GM12891 (cell line): ENCODE results near the gene PCCA.

Source experiments
- DNase-seq: peaks from one replicate; pipeline ENCODE4 v3.0.0; 2011; ENCODE audit warnings: low spot score; ENCODE audit not compliant: insufficient read length
- FAIRE-seq: peaks from 2 replicates; lab custom pipeline; 2011; peaks lifted over from hg19 to GRCh38; lab: Jason Lieb, UNC
- PAX5 ChIP-seq: IDR thresholded peaks from 2 replicates; pipeline ENCODE4 v1.6.1; 2011; ENCODE audit warnings: low read length, moderate library complexity, mild to moderate bottlenecking; ENCODE audit not compliant: insufficient read depth, severe bottlenecking
- POLR2A ChIP-seq: IDR thresholded peaks from 2 replicates; pipeline ENCODE4 v1.6.1; 2011; ENCODE audit warnings: low read depth, low read length, control low read depth
- POLR2AphosphoS5 ChIP-seq: IDR thresholded peaks from 2 replicates; pipeline ENCODE4 v1.6.1; 2011; ENCODE audit warnings: low read depth, low read length, control low read depth
- POU2F2 ChIP-seq: IDR thresholded peaks from 2 replicates; pipeline ENCODE4 v1.6.1; 2011; ENCODE audit warnings: low read depth, mild to moderate bottlenecking, control low read depth, low read length, moderate library complexity
- SPI1 ChIP-seq: IDR thresholded peaks from 2 replicates; pipeline ENCODE4 v1.6.1; 2011; ENCODE audit warnings: low read depth, low read length, control low read depth
- TAF1 ChIP-seq: IDR thresholded peaks from 2 replicates; pipeline ENCODE4 v1.6.1; 2011; ENCODE audit warnings: low read depth, low read length, control low read depth

Gene PCCA

DNA sequence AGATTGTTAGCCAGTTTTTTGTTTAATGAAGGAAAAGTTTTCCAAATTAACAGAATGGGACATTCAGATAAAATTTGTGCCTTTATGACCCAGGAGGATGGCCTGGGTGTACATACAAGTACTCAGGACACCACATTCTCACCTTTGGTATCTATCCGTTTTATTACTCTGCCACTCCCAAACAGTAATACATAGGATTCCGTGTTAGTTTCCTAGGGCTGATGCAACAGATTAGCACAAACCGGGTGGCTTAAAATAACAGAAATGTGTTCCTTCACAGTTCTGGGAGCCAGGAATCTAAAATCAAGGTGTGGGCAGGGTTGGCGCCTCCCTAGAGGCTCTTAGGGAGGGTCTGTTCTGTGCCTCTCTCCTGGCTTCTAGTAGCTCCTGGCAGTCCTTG is 369.8 kb downstream of the PCCA start:
- TF ChIP-seq PAX5 (no peak), TAF1 (no peak), POLR2A (no peak), SPI1 (no peak), POLR2AphosphoS5 (no peak), POU2F2 (no peak)
- DNase-seq (no peak), FAIRE-seq (no peak)

DNA sequence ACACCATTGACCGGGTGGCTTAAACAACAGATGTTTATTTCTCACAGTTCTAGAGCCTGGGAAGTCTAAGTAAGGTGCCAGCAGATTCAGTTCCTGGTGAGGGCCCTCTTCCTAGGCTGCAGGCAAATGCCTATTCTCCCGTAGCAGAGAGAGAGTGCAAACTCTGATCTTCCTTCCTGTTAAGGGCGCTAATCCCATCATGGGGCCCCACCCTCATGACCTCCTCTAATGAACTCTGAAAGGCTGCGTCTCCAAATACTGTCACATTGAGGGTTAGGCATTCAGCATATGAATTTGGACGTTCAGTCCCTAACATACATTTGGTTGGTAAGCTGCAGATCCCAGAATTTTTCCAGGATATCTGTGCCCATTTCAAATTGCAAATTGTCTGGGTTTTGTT is 370.9 kb downstream of the PCCA start:
- FAIRE-seq = no peak
- TF ChIP-seq TAF1 = no peak
- TF ChIP-seq SPI1 = no peak
- no peak for TF ChIP-seq PAX5
- no peak for TF ChIP-seq POU2F2
- TF ChIP-seq POLR2A = no peak
- TF ChIP-seq POLR2AphosphoS5 = no peak
- DNase-seq = no peak

- no peak for FAIRE-seq
- TF ChIP-seq PAX5 (no peak), POU2F2 (no peak), POLR2AphosphoS5 (no peak), TAF1 (no peak), POLR2A (no peak), SPI1 (no peak)
- DNase-seq = no peak
Observed at GRCh38 chr13:100460266-100460665, 371.4 kb downstream of the PCCA start.

DNA sequence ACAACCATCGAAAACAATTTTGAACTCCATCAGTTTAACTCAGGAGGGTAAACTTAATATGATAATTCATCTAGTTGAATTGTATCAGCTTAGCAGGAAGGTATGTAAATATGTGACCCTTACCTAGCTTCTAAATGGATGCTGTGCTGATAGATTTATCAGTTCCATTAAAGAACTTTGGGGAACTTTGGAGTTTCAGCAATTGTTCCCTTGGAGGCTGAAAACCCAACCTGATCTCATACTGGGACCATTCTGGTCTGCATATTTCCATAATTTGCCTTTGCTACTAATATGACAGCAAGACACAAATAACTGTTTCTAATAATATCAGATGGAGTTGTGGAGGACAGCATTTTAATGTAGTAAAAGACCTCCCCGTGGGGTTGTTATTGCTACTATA is 371.9 kb downstream of the PCCA start:
- FAIRE-seq (no peak), DNase-seq (no peak)
- no peak for TF ChIP-seq TAF1
- no peak for TF ChIP-seq PAX5
- TF ChIP-seq POLR2A = no peak
- TF ChIP-seq POU2F2 = no peak
- TF ChIP-seq SPI1 = no peak
- no peak for TF ChIP-seq POLR2AphosphoS5

DNA sequence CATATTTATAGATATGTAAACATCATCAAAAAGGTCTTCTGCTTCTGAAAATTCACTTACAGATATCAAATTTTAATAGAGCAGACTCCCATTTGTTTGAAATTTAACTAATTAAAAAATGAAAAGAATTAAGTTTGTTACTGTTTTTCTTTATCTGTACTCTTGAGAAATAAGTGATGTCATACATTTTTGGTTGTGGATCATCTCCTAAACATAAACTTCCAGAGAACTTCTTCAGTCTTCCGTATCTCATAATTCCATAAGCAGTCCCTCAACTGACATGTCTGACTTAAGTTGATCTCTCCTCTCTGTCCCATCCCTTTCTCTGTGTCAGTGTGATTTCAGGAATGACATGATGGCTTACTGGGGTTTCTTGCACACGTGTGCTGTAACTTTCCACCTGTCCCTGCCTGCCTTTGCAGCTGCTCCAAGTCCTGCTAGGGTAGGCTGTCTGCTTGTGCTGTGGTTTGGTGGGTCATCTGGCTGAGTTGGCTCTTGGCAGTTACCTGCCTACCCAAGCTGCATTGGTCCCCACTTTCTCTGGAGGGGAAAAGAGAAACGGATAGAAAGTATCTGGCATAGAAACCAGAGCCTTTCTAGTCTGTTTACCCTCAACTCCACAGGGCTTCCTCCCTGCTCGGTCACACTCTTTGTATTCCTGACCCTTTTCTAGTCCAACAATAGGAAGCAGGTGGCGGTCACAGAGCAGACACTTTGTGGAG is 372.6 kb downstream of the PCCA start:
- DNase-seq (no peak), FAIRE-seq (no peak)
- TF ChIP-seq POU2F2 (no peak), SPI1 (no peak), TAF1 (no peak)

DNA sequence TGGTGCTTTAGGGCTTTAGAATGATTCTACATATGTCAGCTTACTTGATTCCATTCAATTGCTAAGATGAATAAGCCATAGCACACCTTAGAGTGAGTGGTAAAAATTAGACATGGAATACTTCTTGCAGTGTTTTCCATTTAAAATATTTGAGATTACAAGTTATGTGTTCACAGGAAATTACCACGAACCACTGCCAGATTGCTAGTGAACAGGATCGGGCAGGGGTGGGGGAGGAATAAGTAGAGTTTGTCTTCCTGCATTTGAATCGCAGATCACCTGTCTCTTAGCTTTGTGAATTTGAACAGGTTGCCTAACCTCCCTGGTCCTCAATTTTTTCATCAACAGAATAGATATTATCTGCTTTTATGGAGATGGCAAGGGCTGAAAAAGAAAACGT is 375.1 kb downstream of the PCCA start:
- DNase-seq (no peak), FAIRE-seq (no peak)
- no peak for TF ChIP-seq POLR2AphosphoS5
- no peak for TF ChIP-seq SPI1
- no peak for TF ChIP-seq POU2F2
- TF ChIP-seq POLR2A = no peak
- TF ChIP-seq TAF1 = no peak
- TF ChIP-seq PAX5 = no peak

DNA sequence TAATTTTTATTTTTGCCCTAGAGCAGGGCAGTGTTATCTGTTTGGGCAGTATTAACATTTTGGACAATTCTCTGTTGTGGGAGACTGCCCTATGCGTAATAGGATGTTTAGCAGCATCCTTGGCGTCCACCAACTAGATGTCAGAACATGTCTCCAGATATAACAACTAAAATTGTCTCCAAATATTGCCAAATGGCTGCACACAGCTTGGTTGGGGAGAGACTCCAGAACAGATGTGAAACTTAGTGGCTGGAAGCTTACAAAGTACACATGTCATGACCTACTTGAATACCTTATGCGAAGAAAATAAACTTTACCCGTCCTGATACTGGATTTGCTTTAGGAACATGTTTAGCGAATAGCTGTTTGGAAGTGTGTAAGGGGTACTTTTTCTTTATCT is 376.7 kb downstream of the PCCA start:
- no peak for FAIRE-seq
- no peak for DNase-seq
- TF ChIP-seq TAF1 (no peak), SPI1 (no peak), PAX5 (no peak), POU2F2 (no peak), POLR2A (no peak), POLR2AphosphoS5 (no peak)

DNA sequence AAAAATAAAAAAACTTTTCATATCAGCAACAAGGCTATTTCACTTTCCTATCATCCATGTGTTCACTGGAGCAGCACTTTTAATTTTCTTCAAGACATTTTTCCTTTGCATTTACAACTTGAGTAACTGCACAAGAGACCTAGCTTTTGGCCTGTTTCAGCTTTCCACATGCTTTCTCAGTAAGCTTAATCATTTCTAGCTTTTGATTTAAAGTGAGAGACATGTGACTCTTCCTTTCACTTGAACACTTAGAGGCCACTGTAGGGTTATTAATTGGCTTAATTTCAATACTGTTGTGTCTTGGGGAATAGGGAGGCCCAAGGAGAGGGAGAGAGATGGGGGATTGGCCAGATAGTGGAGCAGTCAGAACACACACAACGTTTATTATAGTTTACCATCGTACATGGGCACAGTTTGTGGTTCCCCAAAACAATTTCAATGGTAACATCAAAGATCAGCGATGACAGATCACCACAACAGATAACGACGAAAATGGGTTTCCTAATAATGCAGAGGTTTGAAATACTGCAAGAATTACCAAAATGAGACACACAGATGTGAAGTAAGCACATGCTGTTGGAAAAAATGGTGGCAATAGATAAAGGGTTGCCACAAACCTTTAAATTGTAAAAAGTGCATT is 382.1 kb downstream of the PCCA start:
- TF ChIP-seq TAF1 (no peak), POLR2A (no peak), SPI1 (no peak), PAX5 (no peak), POLR2AphosphoS5 (no peak), POU2F2 (no peak)
- no peak for DNase-seq
- FAIRE-seq = no peak

DNA sequence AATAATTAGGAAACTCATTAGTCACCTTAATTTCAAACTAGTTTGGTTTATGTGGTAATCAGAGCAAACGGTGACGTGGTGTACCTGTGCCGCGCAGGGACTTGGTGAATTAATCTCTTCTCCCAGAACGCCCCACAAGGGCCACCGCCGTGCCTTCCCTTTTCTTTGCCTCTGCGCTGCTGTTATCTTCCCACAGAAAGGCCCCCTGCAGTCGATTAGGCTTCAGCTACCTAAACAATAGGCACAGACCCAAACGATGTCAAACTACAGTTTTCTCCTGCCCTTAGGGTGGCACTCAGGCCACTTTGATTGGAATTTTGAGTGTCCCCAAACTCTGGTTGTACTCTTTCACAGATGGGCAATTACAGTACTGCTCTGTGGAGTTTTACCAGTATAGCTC is 384.2 kb downstream of the PCCA start:
- FAIRE-seq (no peak), DNase-seq (no peak)
- TF ChIP-seq POLR2AphosphoS5 (no peak), TAF1 (no peak), SPI1 (no peak), PAX5 (no peak), POU2F2 (no peak), POLR2A (no peak)

- FAIRE-seq = no peak
- TF ChIP-seq PAX5 (no peak), TAF1 (no peak), POLR2AphosphoS5 (no peak), SPI1 (no peak), POU2F2 (no peak), POLR2A (no peak)
- no peak for DNase-seq
Observed at GRCh38 chr13:100473501-100474044, 384.7 kb downstream of the PCCA start.
